HEK293T (cell line): ENCODE measurements around the gene GPC4.

Experiments
- CTCF ChIA-PET: fragments of 350-600 bp; formaldehyde crosslinking; extraction: SDS; loops from one replicate; lab custom pipeline; 2021; ENCODE audit warnings: antibody characterized with exemption, inconsistent platforms; lab: Yijun Ruan, JAX
- POLR2A ChIA-PET: fragments of 350-600 bp; formaldehyde crosslinking; extraction: SDS; loops from one replicate; lab custom pipeline; 2020; ENCODE audit warnings: antibody characterized with exemption, inconsistent platforms; lab: Yijun Ruan, JAX
- DNase-seq: peaks from one replicate; pipeline ENCODE4 v3.0.0; 2012; ENCODE audit warnings: mixed read lengths; ENCODE audit errors: extremely low spot score
- ARNT ChIP-seq: fragments of 450-650 bp; IDR thresholded peaks from 2 replicates; pipeline ENCODE4 v1.6.1; 2017; ENCODE audit warnings: mild to moderate bottlenecking
- BHLHE40 ChIP-seq: fragments of 450-650 bp; IDR thresholded peaks from 2 replicates; pipeline ENCODE4 v1.6.1; 2016; ENCODE audit warnings: mild to moderate bottlenecking, moderate library complexity, borderline replicate concordance
- CTBP1 ChIP-seq: fragments of 450-650 bp; IDR thresholded peaks from 2 replicates; pipeline ENCODE4 v1.6.1; 2016; ENCODE audit warnings: borderline replicate concordance
- ELF4 ChIP-seq: fragments of 450-650 bp; IDR thresholded peaks from 2 replicates; pipeline ENCODE4 v1.6.1; 2017; ENCODE audit warnings: antibody characterized with exemption
- FOXA1 ChIP-seq: fragments of 450-650 bp; IDR thresholded peaks from 2 replicates; pipeline ENCODE4 v1.6.1; 2016; ENCODE audit warnings: mild to moderate bottlenecking
- FOXK2 ChIP-seq: fragments of 450-650 bp; IDR thresholded peaks from 2 replicates; pipeline ENCODE4 v1.6.1; 2016; ENCODE audit warnings: mild to moderate bottlenecking
- FOXM1 ChIP-seq: fragments of 450-650 bp; IDR thresholded peaks from 2 replicates; pipeline ENCODE4 v1.6.1; 2017; ENCODE audit warnings: mild to moderate bottlenecking, borderline replicate concordance
- HDGF ChIP-seq: fragments of 450-650 bp; IDR thresholded peaks from 2 replicates; pipeline ENCODE4 v1.6.1; 2017; ENCODE audit warnings: antibody characterized with exemption, borderline replicate concordance
- L3MBTL2 ChIP-seq: fragments of 450-650 bp; conservative IDR thresholded peaks from 2 replicates; pipeline ENCODE4 v1.6.1; 2016; ENCODE audit warnings: mild to moderate bottlenecking
- LEF1 ChIP-seq: fragments of 450-650 bp; IDR thresholded peaks from 2 replicates; pipeline ENCODE4 v1.6.1; 2017; ENCODE audit warnings: mild to moderate bottlenecking, borderline replicate concordance
- NFRKB ChIP-seq: fragments of 450-650 bp; IDR thresholded peaks from 2 replicates; pipeline ENCODE4 v1.6.1; 2016; ENCODE audit warnings: mild to moderate bottlenecking, moderate library complexity
- PKNOX1 ChIP-seq: fragments of 450-650 bp; IDR thresholded peaks from 2 replicates; pipeline ENCODE4 v1.6.1; 2016
- SP1 ChIP-seq: fragments of 450-650 bp; IDR thresholded peaks from 2 replicates; pipeline ENCODE4 v1.6.1; 2017
- SUZ12 ChIP-seq: fragments of 450-650 bp; IDR thresholded peaks from 2 replicates; pipeline ENCODE4 v1.6.1; 2016; ENCODE audit warnings: mild to moderate bottlenecking
- TARDBP ChIP-seq: fragments of 450-650 bp; IDR thresholded peaks from 2 replicates; pipeline ENCODE4 v1.6.1; 2016
- ZNF384 ChIP-seq: fragments of 450-650 bp; IDR thresholded peaks from 2 replicates; pipeline ENCODE4 v1.6.1; 2016

Gene GPC4

GRCh38 chrX:133414406-133415275 is 648 bp downstream of the GPC4 start:
- ChIA-PET CTCF (interaction anchor here (1.4 kb wide), 1 partner anchor 80 kb away, joined by 3 read pairs; no protein-coding TSS in a partner anchor), POLR2A (interaction anchor here (1.2 to 2.2 kb wide), 2 partner anchors 11 to 30 kb away, joined by 3 to 10 read pairs; no protein-coding TSS in a partner anchor)
- peak; percentile 74 for TF ChIP-seq L3MBTL2
- TF ChIP-seq ARNT: no peak
- DNase-seq: peak; percentile 36

GRCh38 chrX:133413218-133413925 is 1.9 kb downstream of the GPC4 start:
- ChIA-PET POLR2A (no interaction called here), CTCF (no interaction called here)
- TF ChIP-seq NFRKB (no peak), BHLHE40 (no peak), TARDBP (no peak)
- peak; percentile 23 for DNase-seq

DNA sequence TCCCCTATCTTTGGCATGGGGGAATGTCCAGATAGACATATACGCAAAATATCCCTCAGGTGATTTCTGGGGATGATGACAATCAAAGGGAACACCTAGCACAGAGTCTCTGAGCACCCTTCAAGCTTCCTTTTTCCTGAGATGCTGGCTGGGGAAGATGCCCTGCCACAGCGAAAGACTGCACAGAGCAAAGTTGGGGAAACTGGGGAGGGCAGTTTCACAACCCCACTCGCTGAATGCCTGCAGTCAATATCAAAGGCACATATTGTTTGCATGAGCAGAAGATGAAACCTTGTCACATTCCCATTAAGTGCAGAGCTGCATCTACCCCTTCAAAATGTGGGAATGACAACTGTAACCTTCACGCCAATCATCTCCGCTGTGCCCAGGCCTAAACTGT is 2.6 kb downstream of the GPC4 start:
- DNase-seq: no peak
- ChIA-PET CTCF (no interaction called here), POLR2A (no interaction called here)
- TF ChIP-seq CTBP1 (no peak), ELF4 (no peak), HDGF (no peak), TARDBP (no peak), SUZ12 (no peak), LEF1 (no peak), L3MBTL2 (no peak), BHLHE40 (no peak), PKNOX1 (no peak), ZNF384 (no peak)

GRCh38 chrX:133412246-133412645 is 3.0 kb downstream of the GPC4 start:
- DNase-seq: no peak
- CTCF ChIA-PET: no interaction called here
- no peak for TF ChIP-seq LEF1
- TF ChIP-seq L3MBTL2: no peak
- TF ChIP-seq FOXM1: no peak
- no peak for TF ChIP-seq SUZ12
- no peak for TF ChIP-seq ARNT
- TF ChIP-seq BHLHE40: no peak
- TF ChIP-seq ELF4: no peak
- TF ChIP-seq ZNF384: no peak
- TF ChIP-seq FOXA1: no peak
- no peak for TF ChIP-seq FOXK2
- TF ChIP-seq SP1: no peak
- no peak for TF ChIP-seq PKNOX1
- TF ChIP-seq CTBP1: no peak
- TF ChIP-seq TARDBP: no peak
- no peak for TF ChIP-seq NFRKB
- no peak for TF ChIP-seq HDGF
- POLR2A ChIA-PET: no interaction called here

- ChIA-PET POLR2A (no interaction called here), CTCF (no interaction called here)
- no peak for DNase-seq
- no peak for TF ChIP-seq L3MBTL2
- TF ChIP-seq SUZ12: no peak
- no peak for TF ChIP-seq HDGF
- TF ChIP-seq LEF1: no peak
- no peak for TF ChIP-seq FOXA1
- no peak for TF ChIP-seq NFRKB
- no peak for TF ChIP-seq FOXK2
- no peak for TF ChIP-seq ARNT
- no peak for TF ChIP-seq SP1
- no peak for TF ChIP-seq TARDBP
- TF ChIP-seq PKNOX1: no peak
- no peak for TF ChIP-seq ZNF384
- no peak for TF ChIP-seq BHLHE40
- no peak for TF ChIP-seq CTBP1
- TF ChIP-seq FOXM1: no peak
- no peak for TF ChIP-seq ELF4
These were observed 4.7 kb downstream of the GPC4 start for GRCh38 chrX:133410550-133410949.

- ChIA-PET CTCF (no interaction called here), POLR2A (no interaction called here)
- TF ChIP-seq CTBP1: no peak
- TF ChIP-seq LEF1: no peak
- no peak for TF ChIP-seq SP1
- no peak for TF ChIP-seq SUZ12
- no peak for TF ChIP-seq FOXA1
- TF ChIP-seq ZNF384: no peak
- TF ChIP-seq NFRKB: no peak
- TF ChIP-seq FOXK2: no peak
- no peak for TF ChIP-seq L3MBTL2
- DNase-seq: no peak
These were observed 9.6 kb downstream of the GPC4 start for GRCh38 chrX:133405498-133406185.
